DMS79 (cell line): ENCODE measurements around the gene FAM120C.

Experiments
- DNase-seq: peaks from one replicate; lab custom pipeline; 2025; lab: John Stamatoyannopoulos, UW

Gene FAM120C

DNA sequence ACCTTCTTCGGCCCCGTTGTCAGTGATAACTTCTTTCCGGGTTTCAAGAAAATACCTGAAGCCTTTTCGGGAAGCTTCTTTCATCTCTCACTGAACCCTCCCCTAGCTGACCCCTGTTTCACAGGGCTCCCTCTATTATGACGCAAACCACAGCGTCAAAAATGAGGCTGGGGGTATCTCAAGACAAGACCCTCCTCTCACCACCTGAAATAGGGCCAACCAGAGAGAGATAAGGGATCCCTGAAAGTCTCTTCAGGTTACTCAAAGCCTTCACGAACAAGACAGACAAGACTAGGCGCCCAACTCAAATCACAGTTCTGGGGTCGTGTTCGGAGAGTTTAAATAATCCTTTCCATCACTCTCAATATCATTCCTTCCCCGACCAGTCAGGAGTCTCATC, 140.0 kb downstream of the FAM120C start:
- no peak for DNase-seq

DNA sequence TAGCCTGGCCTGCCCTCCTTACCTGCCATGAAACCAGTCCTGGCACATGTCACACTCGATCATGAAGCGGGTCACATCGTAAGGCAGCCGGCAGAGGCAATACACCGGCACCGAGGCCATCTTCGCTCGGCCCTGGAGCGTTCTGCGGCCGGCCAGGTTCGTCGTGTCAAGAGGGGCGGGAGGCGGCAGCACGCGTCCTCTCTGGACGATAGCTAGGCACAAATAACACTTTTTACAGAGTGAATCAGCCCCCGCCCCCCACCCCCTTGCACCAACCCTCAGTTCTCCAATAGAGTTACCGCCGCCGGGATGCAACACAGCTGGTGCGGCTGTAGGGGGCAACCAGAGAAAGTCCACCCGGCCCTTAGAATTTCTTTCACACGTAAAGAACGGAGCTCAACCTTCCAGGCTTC, 140.4 kb downstream of the FAM120C start:
- DNase-seq: peak; percentile 8

DNA sequence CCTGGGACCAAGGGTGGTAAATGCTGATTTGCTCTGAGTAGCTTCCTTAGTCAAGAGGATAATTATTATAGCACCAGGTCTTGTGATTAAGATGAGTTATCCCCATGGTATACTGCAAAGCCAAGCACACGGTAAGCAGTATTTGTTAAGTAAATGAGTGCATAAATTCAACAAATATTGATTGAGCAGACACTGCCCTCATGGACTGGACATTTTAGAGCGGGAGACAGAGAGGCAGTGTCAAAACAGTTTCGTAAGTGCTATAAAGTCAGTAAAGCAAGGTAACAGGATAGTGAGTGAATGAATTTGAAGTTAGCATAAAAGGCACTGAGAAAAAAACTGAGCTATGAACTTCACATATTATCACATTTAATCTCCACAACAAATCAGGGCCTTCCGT, 152.7 kb downstream of the FAM120C start:
- no peak for DNase-seq

DNA sequence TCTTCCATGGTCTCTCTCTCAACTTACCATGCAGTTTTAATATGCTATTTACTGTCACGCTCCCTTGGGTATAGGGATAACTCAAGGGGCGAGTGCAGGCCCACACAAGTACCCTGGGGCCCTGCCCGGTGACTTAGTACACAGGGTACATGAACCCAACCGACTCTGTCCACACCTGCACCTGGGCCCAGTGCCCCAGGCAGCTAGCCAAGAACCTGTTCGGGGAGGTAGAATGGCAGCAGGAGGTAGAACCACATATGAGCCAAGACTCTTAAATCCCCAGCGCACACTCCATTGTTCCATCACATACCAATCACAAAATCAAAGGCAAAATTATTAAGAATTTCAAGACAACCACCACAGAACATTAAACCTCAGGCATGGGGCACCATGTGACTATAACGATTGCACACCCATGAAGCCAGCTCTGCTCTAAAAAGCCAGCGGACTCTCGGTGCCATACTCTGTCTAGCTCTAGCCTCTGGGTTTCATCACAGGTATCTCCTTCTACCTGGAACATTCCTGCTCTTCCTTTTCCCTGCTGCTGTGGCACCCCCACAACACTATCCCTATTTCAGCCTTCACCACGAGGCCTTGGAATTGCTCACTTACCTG, 153.4 kb downstream of the FAM120C start:
- DNase-seq: peak; percentile 87

DNA sequence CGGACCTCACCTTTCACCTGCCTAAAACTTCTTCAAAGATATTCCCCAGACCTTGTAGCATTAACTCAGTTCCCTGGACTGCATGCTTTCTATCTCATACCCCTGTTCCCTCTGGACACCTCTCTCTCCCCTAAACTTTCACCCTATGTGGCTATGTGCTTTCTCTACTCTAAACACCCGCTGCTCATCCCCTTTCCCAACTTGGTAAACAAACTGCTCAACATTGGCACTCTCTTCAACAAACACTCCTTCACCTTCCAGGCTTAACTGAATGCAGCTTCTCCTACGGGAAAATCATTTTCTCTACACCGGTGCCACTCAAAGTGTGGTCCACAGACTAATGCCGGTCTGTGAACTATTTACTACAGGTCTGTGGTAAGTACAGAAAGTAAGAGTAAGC, 158.7 kb downstream of the FAM120C start:
- no peak for DNase-seq
